SU-DHL-6 (cell line): ENCODE data around the gene HELZ.

Experiments
- H2AFZ ChIP-seq: fragments of 200-600 bp; sonication (generic); 2 replicates; pipeline ENCODE4 v1.6.1; 2014; ENCODE audit warnings: low read depth, mild to moderate bottlenecking, moderate library complexity, mixed read lengths, antibody characterized with exemption, low read length; ENCODE audit not compliant: severe bottlenecking
- H3F3A ChIP-seq: fragments of 200-600 bp; shearing (Covaris generic); 2 replicates; pipeline ENCODE4 v1.6.0; 2016; ENCODE audit warnings: antibody characterized with exemption, mild to moderate bottlenecking; ENCODE audit not compliant: insufficient read depth
- H3K27ac ChIP-seq: fragments of 200-600 bp; sonication (generic); 2 replicates; pipeline ENCODE4 v1.5.1; 2016; ENCODE audit warnings: low read depth, mild to moderate bottlenecking, low read length, moderate library complexity, mixed read lengths
- H3K27me3 ChIP-seq: fragments of 200-600 bp; sonication (generic), shearing (Covaris generic); 2 replicates; pipeline ENCODE4 v1.6.0; 2014; ENCODE audit warnings: mild to moderate bottlenecking, low read length
- H3K36me3 ChIP-seq: fragments of 200-600 bp; sonication (generic); 2 replicates; pipeline ENCODE4 v1.6.1; 2014; ENCODE audit warnings: mild to moderate bottlenecking, low read length, mixed read lengths
- H3K4me2 ChIP-seq: fragments of 300-600, 200-600 bp; shearing (Covaris generic), sonication (generic); 2 replicates; pipeline ENCODE4 v1.6.0; 2014; ENCODE audit warnings: low read length, low read depth, mild to moderate bottlenecking; ENCODE audit not compliant: poor library complexity, severe bottlenecking
- H3K4me3 ChIP-seq: fragments of 200-600 bp; sonication (generic); 2 replicates; pipeline ENCODE4 v1.5.1; 2014; ENCODE audit warnings: antibody characterized with exemption, low read length, mild to moderate bottlenecking, mixed read lengths; ENCODE audit not compliant: insufficient read depth, poor library complexity, severe bottlenecking
- H3K79me2 ChIP-seq: fragments of 200-600 bp; sonication (generic); 2 replicates; pipeline ENCODE4 v1.6.1; 2014; ENCODE audit warnings: mild to moderate bottlenecking, low read length, moderate library complexity; ENCODE audit not compliant: insufficient read depth
- H3K9ac ChIP-seq: fragments of 200-600 bp; sonication (generic); 2 replicates; pipeline ENCODE4 v1.7.0; 2014; ENCODE audit warnings: mild to moderate bottlenecking, low read length
- H3K9me2 ChIP-seq: fragments of 200-600 bp; sonication (generic); replicated peaks from 2 replicates; pipeline ENCODE4 v1.6.1; 2014; ENCODE audit warnings: low read length; ENCODE audit not compliant: insufficient read depth
- H3K9me3 ChIP-seq: fragments of 200-600 bp; sonication (generic); 2 replicates; pipeline ENCODE4 v1.6.1; 2014; ENCODE audit warnings: low read length, mixed read lengths; ENCODE audit not compliant: insufficient read depth
- H4K20me1 ChIP-seq: fragments of 200-600 bp; sonication (generic); 2 replicates; pipeline ENCODE4 v1.6.1; 2014; ENCODE audit warnings: low read depth, mild to moderate bottlenecking, antibody characterized with exemption, low read length, moderate library complexity, mixed read lengths
- CTCF ChIP-seq: fragments of 200-600 bp; sonication (generic); IDR thresholded peaks from one replicate; pipeline ENCODE4 v1.5.1; 2017; ENCODE audit warnings: antibody characterized with exemption, mild to moderate bottlenecking, low read length, moderate library complexity; ENCODE audit not compliant: insufficient read depth, poor library complexity, severe bottlenecking
- EZH2phosphoT487 ChIP-seq: fragments of 200-600 bp; sonication (generic), shearing (Covaris generic); conservative IDR thresholded peaks from 2 replicates; pipeline ENCODE4 v1.6.1; 2018; ENCODE audit warnings: mild to moderate bottlenecking, antibody characterized with exemption, low read length, moderate library complexity, mixed read lengths

Gene HELZ

DNA sequence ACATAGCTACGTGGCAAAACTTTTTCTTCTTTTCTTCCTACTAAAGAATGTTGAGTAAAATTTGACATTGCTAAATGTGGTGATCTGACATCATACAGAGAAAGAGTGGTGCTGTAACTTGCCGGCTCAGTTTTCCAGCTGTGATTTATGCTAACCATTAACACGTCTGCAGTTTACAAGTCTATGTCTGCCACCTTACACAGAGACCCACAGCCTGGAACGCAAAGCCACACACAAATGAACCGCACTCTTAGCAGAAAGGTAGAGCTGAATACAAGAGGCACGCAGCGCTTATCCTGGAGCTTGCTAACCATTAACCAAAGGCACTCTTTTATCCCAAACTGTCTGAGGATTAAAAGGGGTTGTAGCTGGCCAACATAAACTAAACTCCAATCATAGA lies 168.7 kb downstream of the HELZ start:
- Histone ChIP-seq H2AFZ (no peak overlapping the region), H3K27me3 (no peaks in the 10 kb centered on the region), H3K9ac (no peak overlapping the region), H3K4me3 (no peak overlapping the region), H3K79me2 (no peaks in the 10 kb centered on the region), H3K36me3 (peaks cover 4% of the 10 kb centered on the region; the same call in 1 of the 2 replicates), H3K9me3 (no peaks in the 10 kb centered on the region), H3K9me2 (no peaks in the 10 kb centered on the region), H4K20me1 (no peaks in the 10 kb centered on the region), H3K4me2 (no peak overlapping the region), H3F3A (no peaks in the 10 kb centered on the region), H3K27ac (no peak overlapping the region)
- TF ChIP-seq EZH2phosphoT487 (no peak), CTCF (no peak)

GRCh38 chr17:67074781-67075180 lies 170.2 kb downstream of the HELZ start:
- Histone ChIP-seq H3K27me3 (no peaks in the 10 kb centered on the region), H3K4me3 (no peak overlapping the region), H3K4me2 (no peak overlapping the region), H3K9me2 (no peaks in the 10 kb centered on the region), H3K36me3 (peaks cover 4% of the 10 kb centered on the region; the same call in 1 of the 2 replicates), H4K20me1 (no peaks in the 10 kb centered on the region), H3K79me2 (no peaks in the 10 kb centered on the region), H3K9me3 (no peaks in the 10 kb centered on the region), H3K27ac (no peak overlapping the region), H3K9ac (no peak overlapping the region), H3F3A (no peaks in the 10 kb centered on the region), H2AFZ (no peak overlapping the region)
- no peak for TF ChIP-seq EZH2phosphoT487

DNA sequence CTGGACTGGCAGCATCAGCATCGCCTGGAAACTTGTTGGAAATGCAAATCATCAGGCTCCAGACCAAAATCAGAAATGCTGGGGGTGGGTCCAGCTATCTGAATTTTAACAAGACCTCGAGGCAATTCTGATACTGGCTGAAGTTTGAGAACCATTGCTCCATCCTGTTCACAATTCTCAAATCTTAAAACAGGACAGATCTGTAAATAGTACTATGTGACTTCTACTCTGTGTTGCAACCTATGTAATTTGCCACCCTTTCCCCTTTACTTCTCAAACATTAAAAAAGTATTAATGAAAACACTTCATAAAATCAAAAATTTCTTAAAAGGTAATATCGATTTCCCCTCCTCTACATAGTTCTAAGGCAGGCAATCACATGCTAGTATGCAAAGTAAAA lies 172.1 kb downstream of the HELZ start:
- no peaks in the 10 kb centered on the region for H3K9me3 ChIP-seq
- no peak overlapping the region for H2AFZ ChIP-seq
- H3K27me3 ChIP-seq: no peaks in the 10 kb centered on the region
- no peaks in the 10 kb centered on the region for H4K20me1 ChIP-seq
- no peak overlapping the region for H3K4me3 ChIP-seq
- H3K79me2 ChIP-seq: no peaks in the 10 kb centered on the region
- H3F3A ChIP-seq: no peaks in the 10 kb centered on the region
- no peak for TF ChIP-seq CTCF
- TF ChIP-seq EZH2phosphoT487: no peak
- no peaks in the 10 kb centered on the region for H3K9me2 ChIP-seq
- no peak overlapping the region for H3K9ac ChIP-seq
- no peak overlapping the region for H3K4me2 ChIP-seq
- peaks cover 4% of the 10 kb centered on the region; the same call in 1 of the 2 replicates for H3K36me3 ChIP-seq
- no peak overlapping the region for H3K27ac ChIP-seq

DNA sequence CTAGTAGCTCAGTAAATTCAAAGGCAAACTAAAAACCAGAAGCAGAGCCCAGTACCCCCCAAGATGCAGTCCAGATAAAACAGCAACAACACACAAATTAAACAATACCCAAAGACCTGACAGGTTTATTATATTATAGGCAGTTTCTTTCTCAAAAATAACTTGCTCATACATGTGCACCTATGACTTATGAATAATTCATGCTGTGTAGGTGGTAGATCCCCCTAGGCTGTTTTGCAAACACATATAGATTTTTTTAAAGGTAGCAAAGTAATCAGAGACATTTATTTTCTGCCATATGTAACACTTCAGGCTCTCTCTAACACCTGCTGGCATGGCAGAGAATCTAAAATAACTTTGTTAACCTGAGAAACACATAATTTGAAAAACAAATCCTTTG lies 173.4 kb downstream of the HELZ start:
- Histone ChIP-seq H3K79me2 (no peaks in the 10 kb centered on the region), H3K4me2 (no peak overlapping the region), H3K9me3 (no peaks in the 10 kb centered on the region), H4K20me1 (no peaks in the 10 kb centered on the region), H3K4me3 (no peak overlapping the region), H3K27me3 (no peaks in the 10 kb centered on the region), H3K36me3 (no peaks in the 10 kb centered on the region), H3K27ac (no peak overlapping the region), H3K9ac (no peak overlapping the region), H3F3A (no peaks in the 10 kb centered on the region), H3K9me2 (no peaks in the 10 kb centered on the region), H2AFZ (no peak overlapping the region)
- TF ChIP-seq CTCF (no peak), EZH2phosphoT487 (no peak)
